Duodenal mucosa (tissue), 2 donors: ENCODE data around the gene PCAT6.
"Not testable (repeated sequence)": the region's sequence is repeated elsewhere in the genome, so short reads cannot be mapped to it uniquely, and the experiment has no call there.

ENCODE experiments used
- H3K27ac ChIP-seq: one replicate; pipeline ENCODE4 v1.7.0; 2013; ENCODE audit warnings: low read depth, low read length
- H3K27me3 ChIP-seq, 2 donors: one replicate each; pipeline ENCODE4 v1.7.0; 2013; ENCODE audit warnings: low read length in 2 of 2, control low read depth in 1 of 2; ENCODE audit not compliant: insufficient read depth in 2 of 2, control insufficient read depth in 1 of 2
- H3K36me3 ChIP-seq, 2 donors: one replicate each; pipeline ENCODE4 v1.7.0; 2013; ENCODE audit warnings: low read length in 2 of 2, control low read depth in 1 of 2; ENCODE audit not compliant: insufficient read depth in 2 of 2, control insufficient read depth in 1 of 2
- H3K4me1 ChIP-seq, 2 donors: one replicate each; pipeline ENCODE4 v1.7.0; 2013; ENCODE audit warnings: low read length in 2 of 2, control low read depth in 1 of 2; ENCODE audit not compliant: insufficient read depth in 2 of 2, control insufficient read depth in 1 of 2
- H3K4me3 ChIP-seq, 2 donors: one replicate each; pipeline ENCODE4 v1.7.0; 2013; ENCODE audit warnings: low read length in 2 of 2, low read depth in 1 of 2
- H3K9ac ChIP-seq, 2 donors: one replicate each; pipeline ENCODE4 v1.7.0; 2013; ENCODE audit warnings: low read length in 2 of 2, low read depth in 1 of 2
- H3K9me3 ChIP-seq, 2 donors: one replicate each; pipeline ENCODE4 v1.7.0; 2013; ENCODE audit warnings: low read length in 2 of 2, control low read depth in 1 of 2; ENCODE audit not compliant: control insufficient read depth in 1 of 2

Gene PCAT6

DNA sequence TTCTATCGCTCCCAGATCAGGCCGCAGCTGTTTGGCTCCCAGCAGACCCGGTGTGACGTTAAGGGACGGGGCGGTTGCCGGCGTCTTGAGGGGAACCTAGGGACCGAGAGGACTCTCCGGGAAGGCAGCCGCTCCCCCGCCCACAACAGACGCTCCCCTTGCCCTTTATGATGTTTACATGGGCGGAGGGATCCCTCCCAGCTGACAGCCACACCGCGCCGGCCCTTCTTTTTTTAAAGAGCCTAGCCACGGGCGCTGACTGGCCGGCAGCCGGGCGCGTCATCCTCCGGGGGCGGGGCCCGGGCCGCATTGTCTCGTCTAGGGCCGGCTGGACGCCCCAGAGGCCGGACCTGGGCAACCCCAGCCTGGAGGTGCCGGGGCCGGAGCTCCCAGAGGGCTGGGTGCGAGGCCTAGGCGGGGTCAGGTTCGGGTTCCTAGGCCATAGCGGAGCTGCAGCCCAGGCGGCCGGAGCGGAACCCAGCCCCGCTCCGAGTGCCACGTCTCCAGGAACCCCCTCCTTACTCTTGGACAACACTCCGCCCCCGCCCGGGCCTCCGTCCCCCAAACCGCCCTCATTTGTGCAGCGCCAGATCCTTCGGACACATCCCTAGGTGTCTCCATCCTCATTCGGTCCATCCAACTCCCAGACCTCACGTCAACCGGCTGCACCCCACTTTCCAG lies at the start of gene PCAT6:
Gene PCAT6 (plus strand): TSS at position 340 of the 681 bp plus-strand sequence.
- Histone ChIP-seq H3K27me3 (no peaks in the 10 kb centered on the region), H3K4me3 (peak within 1 kb of the TSS; percentile 89 to 93), H3K9ac (peak within 1 kb of the TSS; percentile 80 to 92), H3K27ac (peak within 1 kb of the TSS; percentile 73), H3K4me1 (peaks cover 21 to 44% of the 10 kb centered on the region in 2 donors), H3K36me3 (no peaks in the 10 kb centered on the region), H3K9me3 (no peaks in the 10 kb centered on the region)

DNA sequence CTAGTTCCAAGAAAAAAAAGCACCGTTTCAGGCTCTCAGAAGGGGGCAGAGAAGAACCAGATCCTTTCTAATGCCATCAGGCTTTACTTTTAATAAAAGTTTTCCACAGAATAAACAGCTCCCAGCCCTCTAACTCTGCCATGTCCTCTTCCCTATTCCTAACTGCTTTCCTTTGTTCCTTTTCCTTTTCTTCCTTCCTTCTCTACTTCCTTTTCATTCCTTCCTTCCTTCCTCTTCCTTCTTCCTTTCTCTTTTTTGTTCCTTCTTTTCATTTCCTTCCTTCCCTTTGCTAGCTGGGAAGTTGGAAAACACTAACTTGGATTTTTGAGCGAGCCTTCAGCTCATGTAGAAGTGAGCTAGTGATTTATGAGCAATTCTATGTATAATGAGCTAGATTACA lies 48.7 kb upstream of the PCAT6 start:
- Histone ChIP-seq H3K4me3 (no peak overlapping the region), H3K4me1 (no peaks in the 10 kb centered on the region), H3K9ac (no peak overlapping the region), H3K27ac (no peak overlapping the region), H3K36me3 (peaks cover 24 to 52% of the 10 kb centered on the region in 2 donors), H3K27me3 (no peaks in the 10 kb centered on the region), H3K9me3 (no peaks in the 10 kb centered on the region)

DNA sequence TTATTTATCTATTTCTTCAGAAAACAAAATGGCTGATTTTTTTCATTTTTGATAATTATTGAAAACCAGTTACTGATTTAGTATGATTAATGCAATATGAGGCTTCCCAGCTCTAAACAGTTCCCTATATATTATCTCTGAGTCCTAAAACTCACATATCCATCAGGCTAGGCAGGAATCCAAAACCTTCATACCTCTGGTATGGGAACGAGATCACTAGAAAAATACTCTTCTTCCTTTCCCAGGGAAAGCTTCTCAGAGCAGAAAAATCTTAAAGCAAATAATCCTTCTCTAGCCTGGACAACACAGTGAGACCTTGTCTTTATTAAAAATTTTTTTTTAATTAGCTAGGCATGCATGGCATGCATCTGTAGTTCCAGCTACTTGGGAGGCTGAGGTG lies 45.0 kb upstream of the PCAT6 start:
- H3K9ac ChIP-seq, result no peak overlapping the region
- no peaks in the 10 kb centered on the region for H3K4me1 ChIP-seq
- H3K9me3 ChIP-seq, result no peaks in the 10 kb centered on the region
- H3K27me3 ChIP-seq, result no peaks in the 10 kb centered on the region
- peaks cover 19 to 40% of the 10 kb centered on the region in 2 donors for H3K36me3 ChIP-seq
- H3K4me3 ChIP-seq, result no peak overlapping the region
- H3K27ac ChIP-seq, result no peak overlapping the region

DNA sequence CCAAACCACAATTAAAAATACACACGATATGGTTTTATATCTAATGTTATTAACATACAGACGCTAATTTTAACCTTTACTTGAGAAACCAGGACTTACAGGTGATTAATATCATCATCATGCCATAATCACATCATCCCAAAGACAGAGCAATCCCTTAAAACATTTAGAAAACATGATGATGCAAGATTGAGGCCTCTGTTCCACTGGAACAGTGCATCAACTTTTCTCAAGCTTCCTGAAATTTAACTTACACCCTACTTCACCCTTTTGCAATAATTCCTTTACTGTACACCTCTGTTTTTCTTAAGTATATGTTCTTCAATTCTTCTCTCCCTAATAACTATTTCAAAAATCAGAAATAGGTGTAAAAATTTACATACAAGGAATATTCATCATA lies 40.6 kb upstream of the PCAT6 start:
- Histone ChIP-seq H3K27ac (no peak overlapping the region), H3K4me1 (no peaks in the 10 kb centered on the region), H3K9ac (no peak overlapping the region), H3K9me3 (no peaks in the 10 kb centered on the region), H3K27me3 (no peaks in the 10 kb centered on the region), H3K36me3 (peaks cover 11 to 42% of the 10 kb centered on the region in 2 donors), H3K4me3 (no peak overlapping the region)

DNA sequence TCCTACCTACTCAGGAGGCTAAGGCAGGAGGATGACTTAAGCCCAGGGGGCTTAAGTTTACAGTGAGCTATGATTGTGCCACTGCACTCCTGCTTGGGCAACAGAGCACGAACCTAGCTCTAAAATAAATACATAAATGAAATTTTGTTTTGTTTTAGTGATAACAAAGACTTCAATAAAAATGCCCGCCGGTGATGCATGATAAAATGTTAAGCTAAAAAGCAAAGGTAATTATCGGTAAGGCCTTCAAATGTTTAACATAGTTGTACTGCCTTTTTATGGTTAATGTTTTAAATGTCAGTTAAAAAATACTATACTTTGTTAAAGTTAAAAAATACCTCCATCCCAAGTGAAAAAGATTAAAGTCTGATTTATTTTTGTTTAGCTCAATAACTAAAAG lies 29.6 kb upstream of the PCAT6 start:
- Histone ChIP-seq H3K4me3 (no peak overlapping the region), H3K27ac (no peak overlapping the region), H3K4me1 (no peaks in the 10 kb centered on the region)

DNA sequence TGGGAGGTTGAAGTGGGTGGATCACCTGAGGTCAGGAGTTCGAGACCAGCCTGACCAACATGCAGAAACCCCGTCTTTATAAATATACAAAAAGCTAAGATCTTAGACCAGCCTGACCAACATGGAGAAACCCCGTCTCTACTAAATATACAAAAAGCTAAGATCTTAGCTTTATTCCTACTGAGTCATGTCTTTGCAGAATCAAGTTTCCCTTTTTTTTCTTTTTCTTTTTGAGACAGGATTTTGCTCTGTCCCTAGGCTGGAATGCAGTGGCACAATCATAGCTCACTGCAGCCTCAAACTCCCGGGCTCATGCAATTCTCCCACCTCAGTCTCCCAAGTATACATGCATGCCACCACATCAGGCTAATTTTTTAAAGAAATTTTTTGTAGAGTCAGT lies 23.9 kb upstream of the PCAT6 start:
- H3K9ac ChIP-seq, result no peak overlapping the region
- no peaks in the 10 kb centered on the region for H3K9me3 ChIP-seq
- no peaks in the 10 kb centered on the region for H3K27me3 ChIP-seq
- no peak overlapping the region for H3K4me3 ChIP-seq
- no peaks in the 10 kb centered on the region for H3K36me3 ChIP-seq
- no peak overlapping the region for H3K27ac ChIP-seq
- H3K4me1 ChIP-seq, result peaks cover 9 to 15% of the 10 kb centered on the region in 2 donors

More for the DNA sequence above, 29.6 kb upstream of the PCAT6 start:
- Histone ChIP-seq H3K9ac (no peak overlapping the region), H3K9me3 (no peaks in the 10 kb centered on the region), H3K27me3 (no peaks in the 10 kb centered on the region), H3K36me3 (peaks cover 0 to 7% of the 10 kb centered on the region in 2 donors)

DNA sequence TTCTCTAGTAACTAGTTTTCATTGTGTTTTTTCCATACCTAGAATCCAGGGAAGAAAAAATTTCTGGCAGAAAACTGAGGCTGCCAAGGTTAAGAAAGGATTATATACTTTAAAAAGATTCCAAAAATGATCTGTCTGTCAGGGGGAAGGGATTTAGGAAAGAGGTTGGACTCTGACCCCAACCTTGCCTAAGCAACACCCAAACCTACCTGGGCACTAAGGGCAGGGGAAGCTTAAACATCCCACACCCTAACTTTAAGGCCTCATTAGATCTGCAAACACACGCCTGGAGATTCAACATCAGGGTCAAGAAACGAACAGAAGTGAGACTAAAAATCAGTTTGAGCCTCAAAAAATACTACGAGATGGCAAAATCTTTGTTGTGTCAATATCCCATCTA lies 22.0 kb upstream of the PCAT6 start:
- H3K27ac ChIP-seq, result no peak overlapping the region

DNA sequence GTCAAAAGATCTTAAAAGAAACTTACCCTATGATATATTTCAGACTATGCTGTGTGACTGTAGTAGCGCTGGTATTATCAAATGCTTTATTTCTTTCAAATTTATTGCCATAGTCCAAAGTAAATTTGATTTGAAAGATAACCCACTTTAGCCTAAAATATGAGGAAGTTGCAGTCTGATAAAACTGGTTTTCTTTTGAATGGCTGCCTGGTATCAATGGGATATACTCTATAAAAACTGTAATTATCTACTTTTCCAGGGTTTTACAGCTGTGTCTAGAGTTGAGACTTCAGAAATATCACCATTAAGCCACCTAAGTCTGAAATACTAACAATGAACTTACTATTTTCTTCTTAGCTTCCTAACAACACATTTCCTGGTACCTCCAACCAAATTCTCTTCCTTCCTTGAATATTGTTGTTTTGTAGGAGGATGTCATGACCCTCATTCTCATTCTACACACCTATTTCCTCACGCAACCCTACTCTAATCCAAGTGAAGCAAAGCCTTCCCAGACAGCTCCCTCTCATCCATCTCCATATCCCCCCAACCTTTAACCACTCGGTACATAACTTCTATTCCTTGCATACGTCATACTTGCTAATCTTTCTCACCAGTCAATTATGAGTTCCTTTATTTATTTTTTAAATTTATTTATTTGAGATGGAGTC lies 19.5 kb upstream of the PCAT6 start:
- no peak overlapping the region for H3K9ac ChIP-seq
- H3K27me3 ChIP-seq, result no peaks in the 10 kb centered on the region
- H3K36me3 ChIP-seq, result no peaks in the 10 kb centered on the region
- H3K4me3 ChIP-seq, result no peak overlapping the region
- H3K27ac ChIP-seq, result no peak overlapping the region
- H3K9me3 ChIP-seq, result no peaks in the 10 kb centered on the region
- H3K4me1 ChIP-seq, result peaks cover 9 to 15% of the 10 kb centered on the region in 2 donors

More for the DNA sequence above, 22.0 kb upstream of the PCAT6 start:
- H3K27me3 ChIP-seq, result no peaks in the 10 kb centered on the region
- peaks cover 9 to 15% of the 10 kb centered on the region in 2 donors for H3K4me1 ChIP-seq
- no peaks in the 10 kb centered on the region for H3K36me3 ChIP-seq
- H3K9me3 ChIP-seq, result no peaks in the 10 kb centered on the region
- no peak overlapping the region for H3K4me3 ChIP-seq
- H3K9ac ChIP-seq, result no peak overlapping the region

DNA sequence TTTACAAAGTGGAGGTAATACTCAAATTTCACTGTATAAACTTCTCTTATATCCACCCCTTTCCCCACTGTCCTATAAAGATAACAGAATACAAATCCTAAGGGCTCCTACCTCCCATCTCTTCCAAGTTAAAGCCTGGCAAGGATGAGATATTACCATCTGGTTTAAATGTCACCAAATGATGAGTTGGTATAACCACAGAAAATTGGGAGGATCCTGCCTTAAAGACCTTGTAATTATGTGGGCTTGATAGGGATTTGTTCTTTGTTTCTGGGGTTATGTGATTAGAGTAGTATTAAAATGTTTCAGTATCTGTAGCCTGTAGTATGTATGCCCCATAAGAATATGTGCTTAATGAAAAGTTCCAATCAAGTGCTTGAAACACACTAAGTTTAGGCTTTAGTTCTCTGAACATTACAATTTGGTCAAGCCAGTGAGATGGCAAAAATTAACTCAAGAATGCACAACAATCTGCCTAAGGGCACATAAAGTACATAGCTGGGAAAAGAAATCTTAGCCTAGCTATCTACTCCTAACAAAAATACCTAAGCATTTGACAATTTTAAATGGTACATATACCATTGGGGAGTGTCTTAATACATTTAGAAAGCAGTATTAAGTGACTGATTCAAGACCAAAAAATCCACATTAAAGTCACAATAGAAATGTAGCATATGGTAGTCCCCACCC lies 16.6 kb upstream of the PCAT6 start:
- Histone ChIP-seq H3K4me1 (peaks cover 9 to 10% of the 10 kb centered on the region in 2 donors), H3K9me3 (no peaks in the 10 kb centered on the region), H3K27ac (no peak overlapping the region), H3K27me3 (no peaks in the 10 kb centered on the region), H3K36me3 (no peaks in the 10 kb centered on the region), H3K9ac (no peak overlapping the region), H3K4me3 (no peak overlapping the region)

DNA sequence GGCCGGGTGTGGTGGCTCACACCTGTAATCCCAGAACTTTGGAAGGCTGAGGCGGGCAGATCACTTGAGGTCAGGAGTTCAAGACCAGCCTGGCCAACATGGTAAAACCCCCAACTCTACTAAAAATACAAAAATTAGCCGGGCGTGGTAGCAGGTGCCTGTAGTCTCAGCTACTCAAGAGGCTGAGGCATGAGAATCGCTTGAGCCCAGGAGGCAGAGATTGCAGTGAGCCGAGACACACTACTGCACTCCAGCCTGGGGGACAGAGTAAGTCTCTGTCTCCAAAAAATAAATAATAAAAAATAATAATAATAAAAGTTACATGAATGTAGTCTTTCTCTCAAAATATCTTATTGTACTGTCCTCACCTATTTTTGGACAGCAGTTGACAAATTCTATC lies 15.8 kb upstream of the PCAT6 start:
- H3K9ac ChIP-seq, H3K27ac ChIP-seq, H3K9me3 ChIP-seq, H3K27me3 ChIP-seq, H3K4me1 ChIP-seq, H3K4me3 ChIP-seq, H3K36me3 ChIP-seq: not testable (repeated sequence)
